HEK293 (cell line): ENCODE data around the gene LGALS12.
"Not testable (repeated sequence)": the region's sequence is repeated elsewhere in the genome, so short reads cannot be mapped to it uniquely, and the experiment has no call there.

ENCODE experiments used
- CTCF ChIA-PET: fragments of 350-600 bp; formaldehyde crosslinking; extraction: SDS; loops from one replicate; lab custom pipeline; 2021; ENCODE audit warnings: antibody characterized with exemption; lab: Yijun Ruan, JAX
- POLR2A ChIA-PET: fragments of 300-600 bp; formaldehyde crosslinking; extraction: SDS; loops from one replicate; lab custom pipeline; 2020; ENCODE audit warnings: antibody characterized with exemption, inconsistent platforms; lab: Yijun Ruan, JAX
- H3K27ac ChIP-seq: fragments of 200-500 bp; sonication (Bioruptor generic); 2 replicates; pipeline ENCODE4 v1.5.1; 2014; ENCODE audit warnings: low read depth, low read length, control low read depth, inconsistent platforms; ENCODE audit errors: extremely low read depth
- H3K36me3 ChIP-seq, 2 experiments: fragments of 200-500 bp in 1 of 2; sonication (Bioruptor generic) in 1 of 2; 1 replicate in 1 of 2; 2 replicates in 1 of 2; pipeline ENCODE4 v1.5.1; 2014 to 2017; ENCODE audit warnings: inconsistent platforms in 2 of 2, low read length in 2 of 2; ENCODE audit not compliant: control insufficient read depth in 2 of 2, insufficient read depth in 1 of 2
- H3K4me1 ChIP-seq: fragments of 200-500 bp; sonication (Bioruptor generic); 2 replicates; pipeline ENCODE4 v1.5.1; 2014; ENCODE audit warnings: mild to moderate bottlenecking, low read length, inconsistent platforms; ENCODE audit not compliant: control insufficient read depth, insufficient read depth
- H3K4me3 ChIP-seq: 2 replicates; pipeline ENCODE4 v1.5.1; 2011; ENCODE audit warnings: low read depth, mild to moderate bottlenecking, control low read depth, low read length, moderate library complexity
- H3K9me3 ChIP-seq: fragments of 200-500 bp; sonication (Bioruptor generic); 2 replicates; pipeline ENCODE4 v1.5.1; 2014; ENCODE audit warnings: low read depth, low read length, inconsistent platforms; ENCODE audit not compliant: control insufficient read depth, insufficient read depth
- BCL11B ChIP-seq: fragments of 450-650 bp; formaldehyde crosslinking; IDR thresholded peaks from 2 replicates; pipeline ENCODE4 v1.5.1; 2016; ENCODE audit warnings: low read depth, missing biosample characterization, missing genetic modification characterization
- HOXA7 ChIP-seq: sonication (generic); formaldehyde crosslinking; IDR thresholded peaks from 2 replicates; pipeline ENCODE4 v1.8.1; 2022; ENCODE audit warnings: missing genetic modification reagents, borderline replicate concordance
- HOXC10 ChIP-seq: sonication (generic); formaldehyde crosslinking; IDR thresholded peaks from 2 replicates; pipeline ENCODE4 v1.8.1; 2023; ENCODE audit warnings: mild to moderate bottlenecking, missing genetic modification reagents
- KLF9 ChIP-seq: fragments of 450-650 bp; formaldehyde crosslinking; IDR thresholded peaks from 2 replicates; pipeline ENCODE4 v1.5.1; 2016; ENCODE audit warnings: missing biosample characterization, missing genetic modification characterization, low read depth
- MYNN ChIP-seq: fragments of 450-650 bp; formaldehyde crosslinking; IDR thresholded peaks from 2 replicates; pipeline ENCODE4 v1.5.1; 2016; ENCODE audit warnings: missing biosample characterization, missing genetic modification characterization, borderline replicate concordance
- PRDM1 ChIP-seq: fragments of 450-650 bp; formaldehyde crosslinking; IDR thresholded peaks from 2 replicates; pipeline ENCODE4; 2016; ENCODE audit warnings: missing biosample characterization, missing genetic modification characterization
- ZFP3 ChIP-seq: fragments of 450-650 bp; formaldehyde crosslinking; IDR thresholded peaks from 2 replicates; pipeline ENCODE4 v1.5.1; 2016; ENCODE audit warnings: low read depth, missing biosample characterization, missing genetic modification characterization
- ZIC2 ChIP-seq: fragments of 450-650 bp; formaldehyde crosslinking; IDR thresholded peaks from 2 replicates; pipeline ENCODE4 v1.5.1; 2016; ENCODE audit warnings: missing biosample characterization, missing genetic modification characterization
- ZNF140 ChIP-seq: fragments of 450-650 bp; formaldehyde crosslinking; IDR thresholded peaks from 2 replicates; pipeline ENCODE4 v1.5.1; 2016; ENCODE audit warnings: missing biosample characterization, missing genetic modification characterization
- ZNF157 ChIP-seq: fragments of 450-650 bp; formaldehyde crosslinking; IDR thresholded peaks from 2 replicates; pipeline ENCODE4 v1.5.1; 2016; ENCODE audit warnings: missing biosample characterization, missing genetic modification characterization
- ZNF169 ChIP-seq: fragments of 450-650 bp; formaldehyde crosslinking; IDR thresholded peaks from 2 replicates; pipeline ENCODE4 v1.5.1; 2016; ENCODE audit warnings: missing biosample characterization, missing genetic modification characterization
- ZNF202 ChIP-seq: fragments of 450-650 bp; formaldehyde crosslinking; IDR thresholded peaks from 2 replicates; pipeline ENCODE4 v1.5.1; 2016; ENCODE audit warnings: missing biosample characterization, missing genetic modification characterization, borderline replicate concordance
- ZNF366 ChIP-seq: fragments of 450-650 bp; formaldehyde crosslinking; conservative IDR thresholded peaks from 2 replicates; pipeline ENCODE4 v1.5.1; 2016; ENCODE audit warnings: missing biosample characterization, missing genetic modification characterization
- ZNF404 ChIP-seq: fragments of 450-650 bp; formaldehyde crosslinking; IDR thresholded peaks from 2 replicates; pipeline ENCODE4 v1.5.1; 2017; ENCODE audit warnings: missing biosample characterization, missing genetic modification characterization
- ZNF433 ChIP-seq: fragments of 450-650 bp; formaldehyde crosslinking; IDR thresholded peaks from 2 replicates; pipeline ENCODE4 v1.5.1; 2016; ENCODE audit warnings: missing biosample characterization, missing genetic modification characterization, low read depth
- ZNF48 ChIP-seq: fragments of 450-650 bp; formaldehyde crosslinking; IDR thresholded peaks from 2 replicates; pipeline ENCODE4 v1.5.1; 2016; ENCODE audit warnings: missing biosample characterization, missing genetic modification characterization
- ZNF510 ChIP-seq: fragments of 450-650 bp; formaldehyde crosslinking; IDR thresholded peaks from 2 replicates; pipeline ENCODE4 v1.5.1; 2018; ENCODE audit warnings: mild to moderate bottlenecking, missing genetic modification characterization, missing biosample characterization; ENCODE audit not compliant: insufficient replicate concordance
- ZNF561 ChIP-seq: fragments of 450-650 bp; IDR thresholded peaks from 2 replicates; pipeline ENCODE4 v1.5.1; 2018; ENCODE audit warnings: missing biosample characterization, missing genetic modification characterization, borderline replicate concordance
- ZSCAN23 ChIP-seq: fragments of 450-650 bp; formaldehyde crosslinking; IDR thresholded peaks from 2 replicates; pipeline ENCODE4 v1.5.1; 2016; ENCODE audit warnings: missing biosample characterization, missing genetic modification characterization
- TF ChIP-seq, protein P1 (sequence below): fragments of 450-650 bp; formaldehyde crosslinking; IDR thresholded peaks from 2 replicates; pipeline ENCODE4 v1.5.1; 2017; ENCODE audit warnings: missing biosample characterization, missing genetic modification characterization
- TF ChIP-seq, protein P2 (sequence below): IDR thresholded peaks from 2 replicates; pipeline ENCODE4 v1.6.1; 2011; ENCODE audit warnings: mild to moderate bottlenecking, low read depth, low read length, borderline replicate concordance
- TF ChIP-seq, protein P3 (sequence below): fragments of 450-650 bp; formaldehyde crosslinking; IDR thresholded peaks from 2 replicates; pipeline ENCODE4 v1.5.1; 2016; ENCODE audit warnings: missing biosample characterization, missing genetic modification characterization

Gene LGALS12

DNA sequence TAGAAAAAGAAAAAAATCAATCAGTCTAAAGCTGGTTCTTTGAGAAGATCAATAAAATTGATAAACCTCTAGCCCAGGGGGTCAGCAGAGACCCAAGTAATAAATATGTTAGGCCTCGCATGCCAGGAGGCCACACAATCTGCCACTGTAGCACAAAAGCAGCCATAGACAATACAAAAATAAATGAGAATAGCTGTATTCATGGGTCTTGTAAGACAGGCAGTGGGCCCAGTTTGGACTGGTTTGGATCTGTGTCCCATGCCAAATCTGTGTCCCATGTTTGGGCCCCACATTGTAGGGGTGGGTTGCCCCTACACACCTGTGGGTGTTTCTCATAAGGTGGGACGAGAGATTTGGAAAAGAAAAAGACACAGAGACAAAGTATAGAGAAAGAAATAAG, 24.1 kb downstream of the LGALS12 start (continued):
- TF ChIP-seq HOXC10, result no peak
- no peak for TF ChIP-seq HOXA7 (CRISPR knock-in tag)

DNA sequence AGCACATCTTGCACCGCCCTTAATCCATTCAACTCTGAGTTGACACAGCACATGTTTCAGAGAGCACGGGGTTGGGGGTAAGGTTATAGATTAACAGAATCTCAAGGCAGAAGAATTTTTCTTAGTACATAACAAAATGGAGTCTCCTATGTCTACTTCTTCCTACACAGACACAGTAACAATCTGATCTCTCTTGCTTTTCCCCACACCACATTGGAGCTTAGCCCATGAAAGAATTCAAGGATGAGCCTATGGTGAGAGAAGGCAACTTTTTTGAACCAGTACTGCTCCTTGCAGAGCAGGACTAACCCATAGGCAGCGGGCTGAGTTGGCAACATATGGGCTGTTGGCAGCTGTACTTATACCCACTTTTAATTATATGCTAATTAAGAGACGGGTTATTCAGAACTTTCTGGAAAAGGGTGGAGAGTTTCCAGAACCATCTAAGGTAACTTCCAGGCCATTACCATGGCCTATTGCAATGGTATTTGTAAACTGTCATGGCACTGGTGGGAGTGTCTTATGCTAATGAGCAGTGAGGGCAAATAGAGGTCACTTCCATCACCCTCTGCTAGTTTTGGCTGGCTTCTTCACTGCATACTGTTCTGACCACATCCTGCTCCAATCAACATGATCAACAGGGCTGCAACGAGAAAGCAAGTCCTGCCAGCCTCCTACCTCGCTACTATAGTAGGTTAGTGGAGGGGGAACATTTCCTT, 25.3 kb downstream of the LGALS12 start:
- H3K36me3 ChIP-seq, H3K4me3 ChIP-seq, H3K27ac ChIP-seq, CTCF ChIA-PET, POLR2A ChIA-PET, H3K4me1 ChIP-seq, H3K9me3 ChIP-seq: not testable (repeated sequence)

DNA sequence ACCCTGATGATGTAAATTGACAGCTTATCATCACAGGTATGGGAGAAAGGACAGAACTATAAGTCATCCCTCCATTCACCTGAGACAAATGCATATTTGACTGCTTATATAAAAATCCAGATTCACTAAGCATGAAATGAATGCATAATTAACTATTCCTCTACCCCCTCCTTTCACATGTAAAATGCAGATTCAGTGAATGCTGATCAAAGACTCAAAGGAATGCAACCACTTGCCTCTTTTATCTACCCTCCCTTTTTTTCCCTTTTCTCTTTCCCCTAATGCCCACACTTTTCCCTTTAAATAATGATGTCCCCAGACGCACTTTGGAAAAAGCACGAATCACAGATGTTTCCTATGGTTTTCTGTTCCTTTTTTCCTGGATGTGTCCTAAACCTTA, 26.2 kb downstream of the LGALS12 start:
- Histone ChIP-seq H3K36me3 (no peaks in the 10 kb centered on the region), H3K27ac (no peak overlapping the region), H3K4me1 (no peaks in the 10 kb centered on the region), H3K4me3 (no peak overlapping the region), H3K9me3 (no peaks in the 10 kb centered on the region)
- ChIA-PET CTCF (interaction anchor here (0.6 to 2.4 kb wide), 2 partner anchors 52 to 107 kb away, joined by 4 to 9 read pairs; no protein-coding TSS in a partner anchor), POLR2A (no interaction called here)
- TF ChIP-seq ZNF366 (tag by site-specific recombination) (no peak), ZNF202 (tag by site-specific recombination) (no peak), ZSCAN23 (tag by site-specific recombination) (no peak), PRDM1 (no peak), ZNF140 (tag by site-specific recombination) (no peak), BCL11B (tag by site-specific recombination) (no peak), ZNF157 (tag by site-specific recombination) (no peak), ZNF561 (no peak), ZNF404 (tag by site-specific recombination) (no peak), ZNF48 (tag by site-specific recombination) (no peak), ZIC2 (tag by site-specific recombination) (no peak), MYNN (no peak), ZNF433 (tag by site-specific recombination) (no peak), ZNF510 (no peak), ZNF169 (no peak), ZFP3 (tag by site-specific recombination) (no peak), KLF9 (tag by site-specific recombination) (no peak)
- TF ChIP-seq, protein P1, sequence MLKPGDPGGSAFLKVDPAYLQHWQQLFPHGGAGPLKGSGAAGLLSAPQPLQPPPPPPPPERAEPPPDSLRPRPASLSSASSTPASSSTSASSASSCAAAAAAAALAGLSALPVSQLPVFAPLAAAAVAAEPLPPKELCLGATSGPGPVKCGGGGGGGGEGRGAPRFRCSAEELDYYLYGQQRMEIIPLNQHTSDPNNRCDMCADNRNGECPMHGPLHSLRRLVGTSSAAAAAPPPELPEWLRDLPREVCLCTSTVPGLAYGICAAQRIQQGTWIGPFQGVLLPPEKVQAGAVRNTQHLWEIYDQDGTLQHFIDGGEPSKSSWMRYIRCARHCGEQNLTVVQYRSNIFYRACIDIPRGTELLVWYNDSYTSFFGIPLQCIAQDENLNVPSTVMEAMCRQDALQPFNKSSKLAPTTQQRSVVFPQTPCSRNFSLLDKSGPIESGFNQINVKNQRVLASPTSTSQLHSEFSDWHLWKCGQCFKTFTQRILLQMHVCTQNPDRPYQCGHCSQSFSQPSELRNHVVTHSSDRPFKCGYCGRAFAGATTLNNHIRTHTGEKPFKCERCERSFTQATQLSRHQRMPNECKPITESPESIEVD, result no peak
- TF ChIP-seq, protein P2, sequence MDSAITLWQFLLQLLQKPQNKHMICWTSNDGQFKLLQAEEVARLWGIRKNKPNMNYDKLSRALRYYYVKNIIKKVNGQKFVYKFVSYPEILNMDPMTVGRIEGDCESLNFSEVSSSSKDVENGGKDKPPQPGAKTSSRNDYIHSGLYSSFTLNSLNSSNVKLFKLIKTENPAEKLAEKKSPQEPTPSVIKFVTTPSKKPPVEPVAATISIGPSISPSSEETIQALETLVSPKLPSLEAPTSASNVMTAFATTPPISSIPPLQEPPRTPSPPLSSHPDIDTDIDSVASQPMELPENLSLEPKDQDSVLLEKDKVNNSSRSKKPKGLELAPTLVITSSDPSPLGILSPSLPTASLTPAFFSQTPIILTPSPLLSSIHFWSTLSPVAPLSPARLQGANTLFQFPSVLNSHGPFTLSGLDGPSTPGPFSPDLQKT, result no peak
- TF ChIP-seq, protein P3, sequence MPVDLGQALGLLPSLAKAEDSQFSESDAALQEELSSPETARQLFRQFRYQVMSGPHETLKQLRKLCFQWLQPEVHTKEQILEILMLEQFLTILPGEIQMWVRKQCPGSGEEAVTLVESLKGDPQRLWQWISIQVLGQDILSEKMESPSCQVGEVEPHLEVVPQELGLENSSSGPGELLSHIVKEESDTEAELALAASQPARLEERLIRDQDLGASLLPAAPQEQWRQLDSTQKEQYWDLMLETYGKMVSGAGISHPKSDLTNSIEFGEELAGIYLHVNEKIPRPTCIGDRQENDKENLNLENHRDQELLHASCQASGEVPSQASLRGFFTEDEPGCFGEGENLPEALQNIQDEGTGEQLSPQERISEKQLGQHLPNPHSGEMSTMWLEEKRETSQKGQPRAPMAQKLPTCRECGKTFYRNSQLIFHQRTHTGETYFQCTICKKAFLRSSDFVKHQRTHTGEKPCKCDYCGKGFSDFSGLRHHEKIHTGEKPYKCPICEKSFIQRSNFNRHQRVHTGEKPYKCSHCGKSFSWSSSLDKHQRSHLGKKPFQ (tag by site-specific recombination), result no peak
